Measurements from ENCODE around the gene SPATA31C1.

SPATA31C1 gene

GRCh38 chr9:87886210-87886932 is 31.4 kb upstream of the SPATA31C1 start:
- TF ChIP-seq POLR2A (IDR thresholded peaks at IDR 0.05; ENCODE audit: low read depth, low read length) (no peak), PAX5 (IDR thresholded peaks at IDR 0.05; ENCODE audit: insufficient read depth, low read length, severe bottlenecking) (no peak), SPI1 (IDR thresholded peaks at IDR 0.05; ENCODE audit: low read depth, low read length) (no peak), POU2F2 (IDR thresholded peaks at IDR 0.05; ENCODE audit: low read depth, low read length) (no peak), POLR2AphosphoS5 (IDR thresholded peaks at IDR 0.05; ENCODE audit: low read depth, low read length) (no peak), TAF1 (IDR thresholded peaks at IDR 0.05; ENCODE audit: low read depth, low read length) (no peak)
- DNase-seq (ENCODE audit: insufficient read length, low spot score) (no peak), FAIRE-seq (no peak)

GRCh38 chr9:87886933-87887505 is 30.7 kb upstream of the SPATA31C1 start:
- DNase-seq (ENCODE audit: insufficient read length, low spot score) (no peak), FAIRE-seq (no peak)
- TF ChIP-seq POLR2A (IDR thresholded peaks at IDR 0.05; ENCODE audit: low read depth, low read length) (no peak), POU2F2 (IDR thresholded peaks at IDR 0.05; ENCODE audit: low read depth, low read length) (no peak), PAX5 (IDR thresholded peaks at IDR 0.05; ENCODE audit: insufficient read depth, low read length, severe bottlenecking) (no peak), TAF1 (IDR thresholded peaks at IDR 0.05; ENCODE audit: low read depth, low read length) (no peak), SPI1 (IDR thresholded peaks at IDR 0.05; ENCODE audit: low read depth, low read length) (no peak), POLR2AphosphoS5 (IDR thresholded peaks at IDR 0.05; ENCODE audit: low read depth, low read length) (no peak)

GRCh38 chr9:87887661-87888480 is 29.9 kb upstream of the SPATA31C1 start:
- no peak for FAIRE-seq
- DNase-seq (ENCODE audit: insufficient read length, low spot score) = no peak
- no peak for TF ChIP-seq POLR2A (IDR thresholded peaks at IDR 0.05; ENCODE audit: low read depth, low read length)

- no peak for DNase-seq (ENCODE audit: insufficient read length, low spot score)
- no peak for TF ChIP-seq SPI1 (IDR thresholded peaks at IDR 0.05; ENCODE audit: low read depth, low read length)
- TF ChIP-seq POLR2A (IDR thresholded peaks at IDR 0.05; ENCODE audit: low read depth, low read length) = no peak
- TF ChIP-seq TAF1 (IDR thresholded peaks at IDR 0.05; ENCODE audit: low read depth, low read length) = no peak
- TF ChIP-seq POU2F2 (IDR thresholded peaks at IDR 0.05; ENCODE audit: low read depth, low read length) = no peak
- no peak for TF ChIP-seq PAX5 (IDR thresholded peaks at IDR 0.05; ENCODE audit: insufficient read depth, low read length, severe bottlenecking)
- TF ChIP-seq POLR2AphosphoS5 (IDR thresholded peaks at IDR 0.05; ENCODE audit: low read depth, low read length) = no peak
- no peak for FAIRE-seq
Measured at GRCh38 chr9:87888501-87888900, 29.3 kb upstream of the SPATA31C1 start.

GRCh38 chr9:87889065-87889881 is 28.5 kb upstream of the SPATA31C1 start:
- no peak for DNase-seq (ENCODE audit: insufficient read length, low spot score)
- no peak for FAIRE-seq
- TF ChIP-seq PAX5 (IDR thresholded peaks at IDR 0.05; ENCODE audit: insufficient read depth, low read length, severe bottlenecking) (no peak), POLR2A (IDR thresholded peaks at IDR 0.05; ENCODE audit: low read depth, low read length) (no peak), TAF1 (IDR thresholded peaks at IDR 0.05; ENCODE audit: low read depth, low read length) (no peak), SPI1 (IDR thresholded peaks at IDR 0.05; ENCODE audit: low read depth, low read length) (no peak), POU2F2 (IDR thresholded peaks at IDR 0.05; ENCODE audit: low read depth, low read length) (no peak), POLR2AphosphoS5 (IDR thresholded peaks at IDR 0.05; ENCODE audit: low read depth, low read length) (no peak)

GRCh38 chr9:87889882-87890252 is 27.9 kb upstream of the SPATA31C1 start:
- no peak for FAIRE-seq
- TF ChIP-seq SPI1 (IDR thresholded peaks at IDR 0.05; ENCODE audit: low read depth, low read length) (no peak), POLR2AphosphoS5 (IDR thresholded peaks at IDR 0.05; ENCODE audit: low read depth, low read length) (no peak), POLR2A (IDR thresholded peaks at IDR 0.05; ENCODE audit: low read depth, low read length) (no peak), POU2F2 (IDR thresholded peaks at IDR 0.05; ENCODE audit: low read depth, low read length) (no peak), PAX5 (IDR thresholded peaks at IDR 0.05; ENCODE audit: insufficient read depth, low read length, severe bottlenecking) (no peak), TAF1 (IDR thresholded peaks at IDR 0.05; ENCODE audit: low read depth, low read length) (no peak)
- no peak for DNase-seq (ENCODE audit: insufficient read length, low spot score)

GRCh38 chr9:87890837-87891236 is 26.9 kb upstream of the SPATA31C1 start:
- no peak for TF ChIP-seq PAX5 (IDR thresholded peaks at IDR 0.05; ENCODE audit: insufficient read depth, low read length, severe bottlenecking)
- no peak for TF ChIP-seq POLR2A (IDR thresholded peaks at IDR 0.05; ENCODE audit: low read depth, low read length)
- FAIRE-seq (no peak), DNase-seq (ENCODE audit: insufficient read length, low spot score) (no peak)

GRCh38 chr9:87891754-87892153 is 26.0 kb upstream of the SPATA31C1 start:
- DNase-seq (ENCODE audit: insufficient read length, low spot score) = no peak
- no peak for FAIRE-seq
- TF ChIP-seq PAX5 (IDR thresholded peaks at IDR 0.05; ENCODE audit: insufficient read depth, low read length, severe bottlenecking) (no peak), SPI1 (IDR thresholded peaks at IDR 0.05; ENCODE audit: low read depth, low read length) (no peak), POLR2AphosphoS5 (IDR thresholded peaks at IDR 0.05; ENCODE audit: low read depth, low read length) (no peak), POU2F2 (IDR thresholded peaks at IDR 0.05; ENCODE audit: low read depth, low read length) (no peak), TAF1 (IDR thresholded peaks at IDR 0.05; ENCODE audit: low read depth, low read length) (no peak), POLR2A (IDR thresholded peaks at IDR 0.05; ENCODE audit: low read depth, low read length) (no peak)

GRCh38 chr9:87892956-87893355 is 24.8 kb upstream of the SPATA31C1 start:
- DNase-seq (ENCODE audit: insufficient read length, low spot score) (no peak), FAIRE-seq (no peak)
- TF ChIP-seq POU2F2 (IDR thresholded peaks at IDR 0.05; ENCODE audit: low read depth, low read length) (no peak), TAF1 (IDR thresholded peaks at IDR 0.05; ENCODE audit: low read depth, low read length) (no peak), POLR2AphosphoS5 (IDR thresholded peaks at IDR 0.05; ENCODE audit: low read depth, low read length) (no peak), POLR2A (IDR thresholded peaks at IDR 0.05; ENCODE audit: low read depth, low read length) (no peak), PAX5 (IDR thresholded peaks at IDR 0.05; ENCODE audit: insufficient read depth, low read length, severe bottlenecking) (no peak), SPI1 (IDR thresholded peaks at IDR 0.05; ENCODE audit: low read depth, low read length) (no peak)
